ENCODE data around the gene NANOGP8.
"Not testable (repeated sequence)": the region's sequence is repeated elsewhere in the genome, so short reads cannot be mapped to it uniquely, and the experiment has no call there.

Gene NANOGP8

GRCh38 chr15:35098737-35099136, 13.6 kb upstream of the NANOGP8 start:
- no peak overlapping the region for H3K4me3 ChIP-seq
- H3K9me3 ChIP-seq: no peaks in the 10 kb centered on the region
- no peak overlapping the region for H3K27ac ChIP-seq
- H4K20me1 ChIP-seq: no peaks in the 10 kb centered on the region
- no peak overlapping the region for H3K9ac ChIP-seq
- no peaks in the 10 kb centered on the region for H3K36me3 ChIP-seq
- H3K4me2 ChIP-seq: no peak overlapping the region
- H3K4me1 ChIP-seq: no peaks in the 10 kb centered on the region
- no peak for TF ChIP-seq Cebpa-rat (IDR thresholded peaks at IDR 0.05)
- H3K27me3 ChIP-seq: no peaks in the 10 kb centered on the region

GRCh38 chr15:35095941-35096340, 10.8 kb upstream of the NANOGP8 start:
- Histone ChIP-seq H4K20me1 (no peaks in the 10 kb centered on the region), H3K4me2 (no peak overlapping the region), H3K9me3 (no peaks in the 10 kb centered on the region), H3K9ac (no peak overlapping the region), H3K27ac (no peak overlapping the region), H3K4me1 (no peaks in the 10 kb centered on the region), H3K36me3 (no peaks in the 10 kb centered on the region), H3K27me3 (no peaks in the 10 kb centered on the region), H3K4me3 (no peak overlapping the region)
- no peak for TF ChIP-seq Cebpa-rat (IDR thresholded peaks at IDR 0.05)

- no peaks in the 10 kb centered on the region for H4K20me1 ChIP-seq
- H3K27ac ChIP-seq: no peak overlapping the region
- no peak overlapping the region for H3K4me2 ChIP-seq
- H3K9me3 ChIP-seq: no peaks in the 10 kb centered on the region
- TF ChIP-seq Cebpa-rat (IDR thresholded peaks at IDR 0.05): no peak
- H3K4me3 ChIP-seq: no peak overlapping the region
- H3K4me1 ChIP-seq: no peaks in the 10 kb centered on the region
- H3K27me3 ChIP-seq: no peaks in the 10 kb centered on the region
- H3K9ac ChIP-seq: no peak overlapping the region
- H3K36me3 ChIP-seq: no peaks in the 10 kb centered on the region
Measured at GRCh38 chr15:35092846-35093245, 7.8 kb upstream of the NANOGP8 start.

GRCh38 chr15:35092311-35092710, 7.2 kb upstream of the NANOGP8 start:
- Histone ChIP-seq H3K27ac (no peak overlapping the region), H3K9ac (no peak overlapping the region), H3K9me3 (no peaks in the 10 kb centered on the region), H3K4me3 (no peak overlapping the region), H3K4me2 (no peak overlapping the region), H3K27me3 (no peaks in the 10 kb centered on the region), H3K4me1 (no peaks in the 10 kb centered on the region), H3K36me3 (no peaks in the 10 kb centered on the region), H4K20me1 (no peaks in the 10 kb centered on the region)
- TF ChIP-seq Cebpa-rat (IDR thresholded peaks at IDR 0.05): no peak

- H3K4me1 ChIP-seq: no peaks in the 10 kb centered on the region
- no peak overlapping the region for H3K9ac ChIP-seq
- no peaks in the 10 kb centered on the region for H4K20me1 ChIP-seq
- no peaks in the 10 kb centered on the region for H3K36me3 ChIP-seq
- no peaks in the 10 kb centered on the region for H3K9me3 ChIP-seq
- H3K4me3 ChIP-seq: no peak overlapping the region
- no peaks in the 10 kb centered on the region for H3K27me3 ChIP-seq
- H3K4me2 ChIP-seq: no peak overlapping the region
- no peak for TF ChIP-seq Cebpa-rat (IDR thresholded peaks at IDR 0.05)
- H3K27ac ChIP-seq: no peak overlapping the region
Measured at GRCh38 chr15:35090104-35090807, 5.2 kb upstream of the NANOGP8 start.

GRCh38 chr15:35089551-35089950, 4.5 kb upstream of the NANOGP8 start:
- H3K4me3 ChIP-seq: no peak overlapping the region
- H3K4me1 ChIP-seq: no peaks in the 10 kb centered on the region
- H3K9me3 ChIP-seq: no peaks in the 10 kb centered on the region
- H4K20me1 ChIP-seq: no peaks in the 10 kb centered on the region
- no peak for TF ChIP-seq Cebpa-rat (IDR thresholded peaks at IDR 0.05)
- H3K36me3 ChIP-seq: no peaks in the 10 kb centered on the region
- H3K4me2 ChIP-seq: no peak overlapping the region
- no peaks in the 10 kb centered on the region for H3K27me3 ChIP-seq
- no peak overlapping the region for H3K27ac ChIP-seq
- no peak overlapping the region for H3K9ac ChIP-seq

GRCh38 chr15:35088329-35088728, 3.2 kb upstream of the NANOGP8 start:
- no peaks in the 10 kb centered on the region for H3K27me3 ChIP-seq
- no peaks in the 10 kb centered on the region for H4K20me1 ChIP-seq
- no peak overlapping the region for H3K4me3 ChIP-seq
- no peak overlapping the region for H3K27ac ChIP-seq
- no peaks in the 10 kb centered on the region for H3K9me3 ChIP-seq
- H3K4me2 ChIP-seq: no peak overlapping the region
- no peaks in the 10 kb centered on the region for H3K4me1 ChIP-seq
- no peak for TF ChIP-seq Cebpa-rat (IDR thresholded peaks at IDR 0.05)
- no peaks in the 10 kb centered on the region for H3K36me3 ChIP-seq
- no peak overlapping the region for H3K9ac ChIP-seq

GRCh38 chr15:35087759-35088158, 2.7 kb upstream of the NANOGP8 start:
- no peaks in the 10 kb centered on the region for H3K36me3 ChIP-seq
- no peaks in the 10 kb centered on the region for H4K20me1 ChIP-seq
- peaks cover 2% of the 10 kb centered on the region for H3K9me3 ChIP-seq
- no peak overlapping the region for H3K9ac ChIP-seq
- TF ChIP-seq Cebpa-rat (IDR thresholded peaks at IDR 0.05): no peak
- H3K4me1 ChIP-seq: no peaks in the 10 kb centered on the region
- no peak overlapping the region for H3K27ac ChIP-seq
- H3K4me3 ChIP-seq: no peak overlapping the region
- H3K4me2 ChIP-seq: no peak overlapping the region
- H3K27me3 ChIP-seq: no peaks in the 10 kb centered on the region

GRCh38 chr15:35082371-35083348, 2.4 kb downstream of the NANOGP8 start:
- H3K36me3 ChIP-seq, H4K20me1 ChIP-seq, H3K27me3 ChIP-seq, H3K27ac ChIP-seq, H3K4me2 ChIP-seq, H3K9ac ChIP-seq, H3K4me1 ChIP-seq, H3K4me3 ChIP-seq: not testable (repeated sequence)
- H3K9me3 ChIP-seq: peaks cover 18% of the 10 kb centered on the region

GRCh38 chr15:35081626-35082365, 3.3 kb downstream of the NANOGP8 start:
- not testable (repeated sequence) for H3K4me3 ChIP-seq, H4K20me1 ChIP-seq, H3K27ac ChIP-seq, H3K27me3 ChIP-seq, H3K4me2 ChIP-seq, H3K9ac ChIP-seq, H3K36me3 ChIP-seq, H3K4me1 ChIP-seq
- peaks cover 18% of the 10 kb centered on the region for H3K9me3 ChIP-seq
